Peyer's patch (tissue), 4 donors: Measurements from ENCODE around the gene HDAC9. TPM values are rescaled to one million over a fixed set of nuclear protein-coding genes. Genes with fewer than 3 reads are reported as not detected.

Experiments used
- DNase-seq, 3 donors: peaks; one replicate each; pipeline ENCODE4 v3.0.0-alpha.2; 2017 to 2019
- H3K27ac ChIP-seq, 4 donors: fragments of 200-600 bp; sonication (generic); one replicate each; pipeline ENCODE4 v1.5.1; 2016 to 2019
- H3K27me3 ChIP-seq, 2 donors: fragments of 200-600 bp; sonication (generic); one replicate each; pipeline ENCODE4 v1.5.1; 2019
- H3K36me3 ChIP-seq, 3 donors: fragments of 200-600 bp; sonication (generic); one replicate each; pipeline ENCODE4 v1.5.1; 2016 to 2019
- H3K4me1 ChIP-seq, 4 donors: fragments of 200-600 bp; sonication (generic); one replicate each; pipeline ENCODE4 v1.5.1; 2016 to 2019
- H3K4me3 ChIP-seq, 4 donors: fragments of 200-600 bp; sonication (generic); 1 replicate in 3 of 4; 2 replicates in 1 of 4; pipeline ENCODE4 v1.5.1; 2016 to 2019; ENCODE audit warnings: mild to moderate bottlenecking in 1 of 4
- H3K9me3 ChIP-seq, 4 donors: fragments of 200-600 bp; sonication (generic); one replicate each; pipeline ENCODE4 v1.5.1; 2016 to 2019; ENCODE audit warnings: mild to moderate bottlenecking in 1 of 4
- POLR2A ChIP-seq, 2 donors: fragments of 450-650 bp; IDR thresholded peaks; one replicate each; pipeline ENCODE4 v1.5.1; 2017; ENCODE audit warnings: antibody characterized with exemption in 2 of 2, mild to moderate bottlenecking in 2 of 2, moderate library complexity in 2 of 2
- total RNA-seq, 4 donors: library from RNA; depleted of rRNA; stranded (reverse); fragments of >200 nt; gene quantifications; one replicate each; pipeline ENCODE4 v1.1.0, GENCODE V29; 2016
- TF ChIP-seq, protein P1 (sequence below), 6 experiments: fragments of 450-650 bp in 4 of 6; fragments of 200-600 bp in 2 of 6; sonication (generic) in 1 of 6; IDR thresholded peaks; one replicate each; pipeline ENCODE4 v1.5.1; 2017 to 2019; ENCODE audit warnings: antibody characterized with exemption in 6 of 6, mild to moderate bottlenecking in 3 of 6, moderate library complexity in 1 of 6

The HDAC9 gene
- total RNA-seq, 4 donors from 2014 or later = 0.88 to 75.9 (median 4.4) TPM

DNA sequence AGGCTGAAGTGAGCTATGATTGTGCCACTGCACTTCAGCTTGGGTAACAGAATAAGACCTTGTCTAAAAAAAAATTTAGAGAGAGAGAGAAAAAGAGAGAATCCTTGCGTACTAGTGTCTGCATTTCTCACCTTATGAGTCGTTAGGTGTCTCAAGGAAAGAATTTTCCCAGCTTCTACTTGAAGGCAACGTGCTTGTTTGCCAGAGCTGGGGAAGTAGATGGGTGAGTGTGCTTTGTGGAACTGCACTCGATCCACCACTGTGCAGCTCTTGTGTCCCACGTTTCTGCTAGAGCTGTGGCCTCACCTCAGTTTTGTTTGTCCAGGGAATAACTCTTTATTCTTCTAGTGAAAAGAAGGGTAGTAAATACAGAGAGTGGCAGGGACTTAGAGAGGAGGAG lies 38.9 kb downstream of the HDAC9 start:
- no peak for TF ChIP-seq POLR2A (IDR thresholded peaks at IDR 0.05)
- TF ChIP-seq, protein P1, sequence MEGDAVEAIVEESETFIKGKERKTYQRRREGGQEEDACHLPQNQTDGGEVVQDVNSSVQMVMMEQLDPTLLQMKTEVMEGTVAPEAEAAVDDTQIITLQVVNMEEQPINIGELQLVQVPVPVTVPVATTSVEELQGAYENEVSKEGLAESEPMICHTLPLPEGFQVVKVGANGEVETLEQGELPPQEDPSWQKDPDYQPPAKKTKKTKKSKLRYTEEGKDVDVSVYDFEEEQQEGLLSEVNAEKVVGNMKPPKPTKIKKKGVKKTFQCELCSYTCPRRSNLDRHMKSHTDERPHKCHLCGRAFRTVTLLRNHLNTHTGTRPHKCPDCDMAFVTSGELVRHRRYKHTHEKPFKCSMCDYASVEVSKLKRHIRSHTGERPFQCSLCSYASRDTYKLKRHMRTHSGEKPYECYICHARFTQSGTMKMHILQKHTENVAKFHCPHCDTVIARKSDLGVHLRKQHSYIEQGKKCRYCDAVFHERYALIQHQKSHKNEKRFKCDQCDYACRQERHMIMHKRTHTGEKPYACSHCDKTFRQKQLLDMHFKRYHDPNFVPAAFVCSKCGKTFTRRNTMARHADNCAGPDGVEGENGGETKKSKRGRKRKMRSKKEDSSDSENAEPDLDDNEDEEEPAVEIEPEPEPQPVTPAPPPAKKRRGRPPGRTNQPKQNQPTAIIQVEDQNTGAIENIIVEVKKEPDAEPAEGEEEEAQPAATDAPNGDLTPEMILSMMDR (IDR thresholded peaks at IDR 0.05) = no peak
- H3K27me3 ChIP-seq = no peaks in the 10 kb centered on the region
- no peak for DNase-seq
- H3K9me3 ChIP-seq = no peaks in the 10 kb centered on the region
- no peaks in the 10 kb centered on the region for H3K4me1 ChIP-seq
- no peaks in the 10 kb centered on the region for H3K36me3 ChIP-seq
- H3K27ac ChIP-seq = no peak overlapping the region
- H3K4me3 ChIP-seq = no peak overlapping the region

GRCh38 chr7:18535810-18536415 lies 40.4 kb downstream of the HDAC9 start:
- Histone ChIP-seq H3K4me3 (no peak overlapping the region), H3K27me3 (no peaks in the 10 kb centered on the region), H3K36me3 (no peaks in the 10 kb centered on the region), H3K27ac (no peak overlapping the region), H3K4me1 (no peaks in the 10 kb centered on the region), H3K9me3 (no peaks in the 10 kb centered on the region)
- no peak for TF ChIP-seq POLR2A (IDR thresholded peaks at IDR 0.05)
- TF ChIP-seq, protein P1 (IDR thresholded peaks at IDR 0.05) = no peak
- no peak for DNase-seq

- Histone ChIP-seq H3K4me3 (no peak overlapping the region), H3K27ac (no peak overlapping the region), H3K36me3 (no peaks in the 10 kb centered on the region), H3K9me3 (no peaks in the 10 kb centered on the region), H3K27me3 (no peaks in the 10 kb centered on the region), H3K4me1 (no peaks in the 10 kb centered on the region)
- no peak for DNase-seq
- TF ChIP-seq, protein P1 (IDR thresholded peaks at IDR 0.05) = no peak
- no peak for TF ChIP-seq POLR2A (IDR thresholded peaks at IDR 0.05)
Observed at GRCh38 chr7:18536486-18536885, 40.9 kb downstream of the HDAC9 start.

GRCh38 chr7:18538554-18539250 lies 43.2 kb downstream of the HDAC9 start:
- TF ChIP-seq, protein P1 (IDR thresholded peaks at IDR 0.05) = no peak
- no peak for TF ChIP-seq POLR2A (IDR thresholded peaks at IDR 0.05)
- no peak overlapping the region for H3K27ac ChIP-seq

GRCh38 chr7:18540396-18540795 lies 44.8 kb downstream of the HDAC9 start:
- Histone ChIP-seq H3K9me3 (no peaks in the 10 kb centered on the region), H3K27ac (no peak overlapping the region), H3K4me1 (no peaks in the 10 kb centered on the region), H3K27me3 (no peaks in the 10 kb centered on the region), H3K4me3 (no peak overlapping the region), H3K36me3 (no peaks in the 10 kb centered on the region)
- no peak for DNase-seq
- no peak for TF ChIP-seq POLR2A (IDR thresholded peaks at IDR 0.05)
- TF ChIP-seq, protein P1 (IDR thresholded peaks at IDR 0.05) = no peak

More at GRCh38 chr7:18538554-18539250, 43.2 kb downstream of the HDAC9 start:
- Histone ChIP-seq H3K9me3 (no peaks in the 10 kb centered on the region), H3K36me3 (no peaks in the 10 kb centered on the region), H3K4me1 (no peaks in the 10 kb centered on the region), H3K27me3 (no peaks in the 10 kb centered on the region), H3K4me3 (no peak overlapping the region)
- DNase-seq = no peak
